GM21515 (cell line): ENCODE measurements around the gene FAM98B.
"Not testable (repeated sequence)": the region's sequence is repeated elsewhere in the genome, so short reads cannot be mapped to it uniquely, and the experiment has no call there.

Source experiments
- ATAC-seq: cut with Tn5 transposase; IDR thresholded peaks from one replicate; pipeline ENCODE4 v1.9.1; 2021; ENCODE audit not compliant: unreplicated experiment

The FAM98B gene

DNA sequence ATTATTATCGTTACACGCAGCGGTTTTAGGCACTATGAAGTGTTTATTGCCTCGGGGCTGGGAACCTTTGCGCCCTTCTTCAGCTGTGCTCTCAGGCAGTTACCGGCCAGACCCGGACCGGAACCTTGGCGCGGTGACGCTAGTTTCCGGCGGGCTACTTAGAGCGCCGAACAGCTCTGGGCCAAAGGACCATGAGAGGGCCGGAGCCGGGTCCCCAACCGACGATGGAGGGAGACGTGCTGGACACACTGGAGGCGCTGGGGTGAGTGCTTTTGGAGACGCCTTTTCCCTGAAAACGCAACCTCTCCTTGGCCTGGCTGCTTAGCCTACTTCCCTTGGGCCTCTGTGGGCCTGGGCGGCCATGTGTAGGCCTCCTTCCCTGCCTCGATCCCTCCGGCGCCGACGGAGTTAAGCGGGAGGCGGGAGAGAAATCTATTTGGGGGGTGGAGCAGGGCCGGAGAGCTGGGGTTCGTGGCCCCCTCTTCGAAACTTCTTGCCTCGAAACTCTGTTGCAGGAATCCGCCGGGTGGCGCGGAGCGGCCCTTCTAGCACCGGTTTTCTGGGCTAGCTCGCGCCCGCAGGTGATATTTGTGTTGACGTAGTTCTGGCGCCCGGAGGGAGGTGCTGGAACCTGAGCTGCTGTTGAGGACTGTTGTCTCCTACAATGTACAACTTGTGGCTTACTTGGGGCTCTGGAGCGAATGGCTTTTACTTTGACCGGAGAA is at the start of gene FAM98B:
TSS of gene FAM98B (plus strand) at position 157 of the 725 bp plus-strand sequence. CDS start at position 192, 35 bp downstream.
- ATAC-seq: peak; percentile 94

DNA sequence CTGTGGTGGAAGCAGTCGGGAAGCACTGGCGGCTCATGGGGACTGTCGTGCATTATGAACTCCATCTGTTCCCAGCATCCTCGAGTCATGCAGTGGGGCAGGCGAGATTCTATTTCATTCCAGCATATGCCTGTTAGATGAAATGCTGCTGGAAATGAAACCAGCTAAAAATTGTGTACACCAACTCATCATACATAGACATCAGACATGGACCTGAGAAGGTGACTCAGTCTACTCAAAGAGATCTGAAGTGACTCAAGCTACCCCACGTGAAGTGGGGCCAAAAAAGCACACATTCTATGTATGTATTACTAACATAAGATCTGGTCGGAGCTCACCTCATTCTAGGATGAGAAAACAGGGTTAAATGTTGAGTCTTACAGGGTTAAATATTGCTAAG is 47.5 kb upstream of the FAM98B start:
- ATAC-seq: no peak

- ATAC-seq: no peak
Measured at GRCh38 chr15:38408576-38408975, 45.4 kb upstream of the FAM98B start.

- ATAC-seq: no peak
Measured at GRCh38 chr15:38411902-38412301, 42.0 kb upstream of the FAM98B start.

DNA sequence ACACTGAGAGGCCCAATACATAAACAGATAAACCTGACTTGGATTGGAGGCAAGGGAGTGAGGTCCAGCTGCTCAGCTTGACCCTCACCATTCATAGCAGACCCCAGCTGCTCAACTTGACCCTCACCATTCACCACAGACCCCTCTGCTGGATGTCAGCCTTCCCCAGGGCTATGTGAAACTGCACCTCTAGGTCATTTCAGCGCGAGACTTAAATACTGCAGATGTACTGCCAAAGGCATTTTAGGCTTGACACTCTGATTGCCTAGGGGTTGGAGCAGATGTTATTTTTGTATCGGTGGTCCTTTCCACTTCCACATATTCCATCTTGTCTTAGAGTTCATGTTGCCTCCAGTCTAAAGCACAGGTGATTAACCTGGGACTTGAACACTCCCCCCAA is 41.5 kb upstream of the FAM98B start:
- no peak for ATAC-seq

- no peak for ATAC-seq
Measured at GRCh38 chr15:38414357-38414756, 39.6 kb upstream of the FAM98B start.

- no peak for ATAC-seq
Measured at GRCh38 chr15:38421069-38421690, 32.7 kb upstream of the FAM98B start.

DNA sequence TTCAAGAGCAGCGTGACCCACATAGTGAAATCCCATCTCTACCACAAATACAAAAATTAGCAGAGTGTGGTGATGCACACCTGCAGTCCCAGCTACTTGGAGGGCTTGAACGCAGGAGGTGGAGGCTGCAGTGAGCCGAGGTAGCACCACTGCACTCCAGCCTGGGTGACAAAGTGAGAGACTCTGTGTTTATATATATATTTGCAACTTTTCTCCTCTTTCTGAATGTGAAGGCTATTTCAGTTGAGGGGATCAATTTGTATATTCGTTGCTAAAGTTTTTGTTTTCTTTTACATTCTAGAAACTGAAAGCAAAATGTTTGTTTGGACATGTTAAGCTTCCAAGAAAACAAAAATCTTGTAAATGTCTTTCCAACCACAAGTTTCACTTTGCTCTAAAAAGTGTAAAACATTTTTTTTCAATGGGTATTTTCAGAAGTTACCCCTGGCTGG is 29.8 kb upstream of the FAM98B start:
- peak; percentile 69 for ATAC-seq

- no peak for ATAC-seq
Measured at GRCh38 chr15:38425269-38425668, 28.7 kb upstream of the FAM98B start.

DNA sequence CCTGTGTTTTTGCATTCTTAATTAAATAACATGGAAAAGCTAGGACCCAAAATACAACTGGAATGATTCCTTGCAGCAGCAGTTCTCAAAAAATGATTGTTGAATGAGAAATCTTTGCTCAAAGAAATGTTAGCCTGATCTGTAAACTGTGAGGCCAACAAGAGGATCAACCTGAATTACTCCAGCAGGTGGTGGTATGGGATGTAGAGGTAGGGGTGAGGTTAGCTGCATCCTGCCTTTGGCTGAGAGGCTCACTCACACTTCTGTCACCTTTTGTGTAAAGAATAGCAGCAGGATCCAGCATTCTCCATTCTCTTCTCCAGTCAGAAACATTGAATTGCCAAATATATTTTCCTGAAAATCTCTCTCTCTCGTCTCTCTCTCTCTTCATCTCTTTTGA is 26.5 kb upstream of the FAM98B start:
- no peak for ATAC-seq

- no peak for ATAC-seq
Measured at GRCh38 chr15:38430106-38430760, 23.7 kb upstream of the FAM98B start.

- ATAC-seq: no peak
Measured at GRCh38 chr15:38436993-38437392, 16.9 kb upstream of the FAM98B start.

- not testable (repeated sequence) for ATAC-seq
Measured at GRCh38 chr15:38437603-38438002, 16.3 kb upstream of the FAM98B start.

DNA sequence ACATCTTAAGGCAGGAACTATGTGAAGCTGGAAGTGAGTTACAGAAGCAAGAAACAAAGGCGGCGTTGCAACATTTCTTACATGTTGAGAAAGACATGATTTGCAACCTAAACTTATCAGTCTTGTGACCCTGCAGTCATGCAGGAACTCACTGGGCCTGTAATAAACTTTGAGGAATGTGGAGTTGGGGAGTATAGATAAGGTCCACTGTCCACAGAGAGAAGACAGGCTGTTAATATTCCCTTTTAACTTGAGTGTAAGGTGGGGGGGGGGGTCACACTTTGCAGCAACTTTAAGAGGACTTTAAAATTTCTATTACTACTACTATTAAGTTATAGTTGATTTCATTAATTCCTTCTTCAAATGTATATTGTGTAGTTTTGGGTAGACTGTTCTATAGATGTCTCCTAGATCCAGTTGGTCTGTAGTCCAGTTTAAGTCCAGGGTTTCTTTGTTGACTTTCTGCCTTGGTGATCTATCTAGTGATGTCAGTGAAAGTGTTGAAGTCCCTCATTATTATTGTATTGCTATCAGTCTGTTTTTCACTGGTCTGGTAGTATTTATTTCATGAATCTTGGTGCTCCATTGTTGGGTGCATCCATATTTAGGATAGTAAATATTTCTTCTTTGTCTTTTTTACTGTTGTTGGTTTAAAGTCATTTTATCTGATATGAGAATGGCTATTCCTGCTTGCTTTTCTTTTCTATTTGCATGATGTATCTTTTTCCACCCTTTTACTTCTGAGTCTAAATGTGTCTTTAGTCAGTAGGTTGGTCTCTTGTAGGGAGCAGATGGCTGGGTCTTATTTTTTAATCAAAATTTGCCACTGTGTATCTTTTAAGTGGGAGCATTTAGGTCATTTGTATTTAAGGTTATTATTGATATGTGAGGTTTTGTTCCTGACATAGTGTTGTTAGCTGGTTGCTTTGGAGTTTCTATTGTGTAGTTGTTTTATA is 15.6 kb upstream of the FAM98B start:
- ATAC-seq: no peak

DNA sequence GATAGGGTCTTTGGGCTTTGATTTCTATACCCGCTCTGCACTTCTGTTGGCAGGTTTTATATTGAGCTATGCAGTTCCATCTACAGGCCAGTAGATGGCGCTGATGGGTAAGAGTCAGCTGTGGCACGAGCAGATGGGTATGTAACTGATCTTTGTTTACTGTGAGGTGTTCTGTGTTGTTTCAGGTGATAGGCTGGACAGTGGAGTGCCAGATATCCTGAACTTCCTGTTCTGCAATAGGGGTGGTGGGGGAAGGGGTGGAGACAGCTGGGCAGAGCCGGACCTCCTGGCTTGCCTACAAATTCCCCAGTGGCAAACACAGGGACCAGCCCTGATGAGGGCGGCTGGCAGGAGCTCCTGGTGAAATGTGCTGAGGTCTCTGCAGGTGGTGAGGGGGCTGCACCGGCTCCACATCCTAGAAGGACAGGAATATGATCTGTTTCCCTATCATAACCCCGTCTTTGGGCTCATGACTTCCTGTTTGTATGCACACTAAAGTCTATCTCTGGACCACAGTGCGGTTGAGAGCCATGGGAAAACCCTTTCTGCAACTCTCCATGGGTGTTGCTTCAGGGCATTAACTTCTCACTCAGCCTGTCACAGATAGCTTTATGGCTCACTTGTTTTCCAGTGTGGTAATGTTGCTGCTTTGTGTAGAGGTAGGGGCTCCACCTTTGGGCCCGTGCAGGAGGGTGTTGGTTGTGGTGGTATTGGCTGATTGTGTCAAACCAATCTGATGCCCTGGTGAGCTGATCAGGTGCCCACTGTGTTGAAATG is 13.4 kb upstream of the FAM98B start:
- ATAC-seq: peak; percentile 71

DNA sequence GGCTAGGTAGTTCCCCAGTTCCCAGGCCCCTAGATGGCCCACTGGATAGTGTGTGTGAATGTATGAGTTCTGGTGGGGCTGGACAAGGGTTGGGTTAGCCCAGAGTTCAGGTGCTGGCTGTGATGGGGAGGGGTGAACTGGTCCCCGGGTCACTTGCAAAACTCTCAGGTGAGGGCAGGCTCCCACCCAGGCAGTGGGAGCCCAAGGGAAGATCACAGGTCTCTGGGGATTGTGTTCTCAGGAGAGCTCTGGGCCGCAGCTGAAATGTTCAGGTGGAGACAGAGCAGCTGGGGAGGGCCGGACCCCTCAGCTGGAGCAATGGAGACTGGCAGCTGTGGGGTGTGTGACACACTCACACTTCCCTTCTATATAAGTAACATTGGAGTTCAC is 12.8 kb upstream of the FAM98B start:
- no peak for ATAC-seq

- ATAC-seq: no peak
Measured at GRCh38 chr15:38454696-38455090, 766 bp downstream of the FAM98B start.

- no peak for ATAC-seq
Measured at GRCh38 chr15:38455092-38455491, 1.2 kb downstream of the FAM98B start.

- ATAC-seq: no peak
Measured at GRCh38 chr15:38458646-38459045, 4.7 kb downstream of the FAM98B start.

DNA sequence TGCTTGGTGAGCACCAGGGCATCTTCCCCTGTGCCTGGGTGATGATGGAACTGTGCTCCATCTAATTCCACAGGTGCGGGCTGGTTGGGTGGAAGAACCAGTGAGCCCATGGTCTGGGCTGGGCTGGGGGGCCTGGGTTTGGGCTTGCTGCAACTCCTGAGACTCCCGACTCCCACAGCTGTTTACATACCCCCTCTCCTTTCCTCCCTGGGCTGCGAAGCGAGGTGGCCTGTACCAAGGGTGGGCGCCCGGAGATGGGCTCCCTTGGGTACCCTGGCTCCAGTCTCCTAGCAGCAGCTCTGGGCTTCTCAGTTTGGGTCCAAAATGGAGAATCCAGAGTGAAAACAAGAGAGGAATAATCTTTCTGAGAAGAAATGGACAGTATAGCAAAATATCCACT is 5.6 kb downstream of the FAM98B start:
- ATAC-seq: no peak
